GOT3 (cell line): ENCODE measurements around the gene TMEM42.
A peak's percentile ranks its signal among the peaks of the same experiment; 100 is the strongest.

Experiments
- DNase-seq: peaks from one replicate; lab custom pipeline; 2025; ENCODE audit warnings: mixed read lengths; lab: John Stamatoyannopoulos, UW

The TMEM42 gene

GRCh38 chr3:44874308-44874707, 12.6 kb downstream of the TMEM42 start, which contains the start of gene TGM4:
TSS of gene TGM4 (plus strand) at chr3:44874608. CDS start at chr3:44874679, 71 bp downstream.
- no peak for DNase-seq

DNA sequence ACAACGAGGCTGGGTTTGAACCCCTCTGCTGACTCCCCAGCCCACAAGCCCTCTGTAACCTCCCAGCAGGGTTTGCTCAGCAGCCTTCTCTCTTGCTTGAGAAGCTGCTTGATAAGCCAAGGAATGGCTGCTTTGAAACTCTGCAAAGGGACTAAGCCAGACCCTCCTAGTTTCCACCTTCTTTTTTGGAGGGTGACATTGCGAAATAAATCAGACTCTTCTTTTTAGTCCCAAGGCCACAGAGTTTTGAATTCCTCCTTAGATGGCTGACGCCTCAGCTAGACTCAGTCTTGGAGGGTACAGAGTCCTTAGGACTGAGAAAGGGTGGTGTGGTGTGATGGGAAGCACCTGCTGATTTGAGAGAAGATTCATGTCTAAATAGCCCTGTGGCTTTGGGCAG, 13.9 kb downstream of the TMEM42 start:
- no peak for DNase-seq

DNA sequence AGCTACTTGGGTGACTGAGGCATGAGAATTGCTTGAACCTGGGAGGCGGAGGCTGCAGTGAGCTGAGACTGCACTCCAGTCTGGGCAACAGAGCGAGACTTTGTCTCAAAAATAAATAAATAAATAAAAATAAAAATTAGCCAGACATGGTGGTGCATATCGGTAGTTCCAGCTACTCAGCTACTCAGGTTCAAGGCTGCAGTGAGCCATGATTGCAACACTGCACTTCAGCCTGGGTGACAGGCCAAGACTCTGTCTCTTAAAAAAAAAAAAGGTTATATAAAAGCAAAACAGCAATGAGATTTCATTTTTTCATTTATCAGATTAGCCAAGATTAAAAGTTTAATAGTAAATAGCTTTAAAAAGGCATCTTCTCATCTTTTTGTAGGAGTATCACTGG, 15.6 kb downstream of the TMEM42 start:
- no peak for DNase-seq

- DNase-seq, result no peak
These were observed 18.6 kb downstream of the TMEM42 start for GRCh38 chr3:44880284-44880683.

- no peak for DNase-seq
These were observed 21.7 kb downstream of the TMEM42 start for GRCh38 chr3:44883213-44883955.

DNA sequence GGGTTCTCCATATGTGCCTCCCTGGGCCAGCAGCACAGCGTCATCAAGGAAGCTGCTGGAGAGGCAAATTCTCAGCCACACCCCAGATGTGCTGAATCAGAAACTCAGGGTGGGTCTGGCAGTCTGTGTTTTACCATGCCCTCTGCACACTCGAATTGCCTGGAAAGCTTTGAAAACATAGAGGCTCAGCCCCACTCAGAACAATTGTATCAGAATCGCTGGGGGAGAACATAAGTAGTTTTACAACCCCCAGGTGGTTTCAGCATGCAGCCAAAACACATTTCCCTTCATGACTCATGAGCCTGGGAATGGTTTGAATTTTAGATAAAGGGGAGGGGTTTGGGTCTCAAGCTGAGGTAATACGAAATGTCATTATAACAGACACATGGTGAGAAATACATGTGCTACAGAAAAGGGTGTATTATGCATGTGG, 22.3 kb downstream of the TMEM42 start:
- DNase-seq, result peak; percentile 40

DNA sequence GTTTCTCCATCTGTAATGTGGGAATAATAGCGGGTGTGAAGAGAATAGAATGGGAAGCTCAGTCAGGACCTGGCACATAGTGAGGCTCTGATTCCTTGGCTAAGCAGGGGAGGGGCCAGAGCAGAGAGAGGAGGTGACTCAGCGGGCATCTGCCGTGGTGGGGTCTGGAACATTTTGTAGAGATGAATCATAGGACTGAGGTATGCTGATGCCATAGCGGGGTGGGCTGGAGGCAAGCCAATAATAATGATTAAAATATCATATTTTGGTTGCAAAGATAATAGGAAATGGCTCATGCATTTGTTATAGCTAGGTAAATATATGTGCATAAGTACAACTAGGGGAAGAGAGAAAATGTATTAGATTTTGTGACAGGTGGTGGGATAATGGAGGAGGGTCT, 23.9 kb downstream of the TMEM42 start:
- DNase-seq, result no peak

- no peak for DNase-seq
These were observed 24.8 kb downstream of the TMEM42 start for GRCh38 chr3:44886561-44886960.

GRCh38 chr3:44887101-44887500, 25.4 kb downstream of the TMEM42 start:
- no peak for DNase-seq

DNA sequence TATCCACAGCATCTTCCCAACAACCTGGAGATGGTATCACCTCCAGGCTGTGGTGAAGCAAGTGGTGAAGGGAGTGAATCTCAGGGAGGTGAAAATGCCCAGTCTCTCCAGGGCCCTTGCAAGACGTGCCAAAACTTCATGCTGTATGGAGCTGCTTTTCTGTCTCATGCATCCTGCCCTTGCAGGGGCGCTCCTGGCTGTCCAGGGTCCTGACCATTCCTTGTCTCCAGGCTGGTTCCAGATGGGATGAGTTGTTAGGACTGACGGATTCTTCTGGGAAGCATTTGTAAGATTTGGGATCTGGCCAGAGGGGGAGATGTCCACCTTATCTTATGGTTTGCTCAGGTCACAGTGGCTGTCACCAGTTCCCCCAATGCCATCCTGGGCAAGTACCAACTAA, 28.5 kb downstream of the TMEM42 start:
- DNase-seq, result no peak

DNA sequence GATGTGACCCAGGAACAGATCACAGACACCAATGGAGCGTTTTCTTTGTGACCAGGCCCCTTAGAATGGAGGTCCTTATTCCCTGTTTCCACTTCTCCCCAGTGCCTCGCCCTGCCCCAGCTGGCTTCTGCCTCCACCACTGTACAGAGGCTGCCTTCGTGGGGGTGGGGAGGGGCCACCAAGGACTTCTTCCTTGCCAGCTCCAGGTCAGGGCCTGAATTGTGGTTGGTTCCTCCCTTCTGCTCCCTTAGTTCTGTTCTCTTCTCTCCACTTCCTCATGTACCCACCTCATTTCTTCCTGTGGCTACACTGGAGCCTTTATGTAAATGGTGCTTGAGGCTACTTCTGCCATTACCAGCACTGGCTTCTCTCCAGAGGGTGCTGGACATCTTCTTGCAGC, 29.1 kb downstream of the TMEM42 start:
- DNase-seq, result no peak

GRCh38 chr3:44892689-44893088, 31.0 kb downstream of the TMEM42 start:
- DNase-seq, result no peak

- DNase-seq, result no peak
These were observed 31.4 kb downstream of the TMEM42 start for GRCh38 chr3:44893097-44893496.

DNA sequence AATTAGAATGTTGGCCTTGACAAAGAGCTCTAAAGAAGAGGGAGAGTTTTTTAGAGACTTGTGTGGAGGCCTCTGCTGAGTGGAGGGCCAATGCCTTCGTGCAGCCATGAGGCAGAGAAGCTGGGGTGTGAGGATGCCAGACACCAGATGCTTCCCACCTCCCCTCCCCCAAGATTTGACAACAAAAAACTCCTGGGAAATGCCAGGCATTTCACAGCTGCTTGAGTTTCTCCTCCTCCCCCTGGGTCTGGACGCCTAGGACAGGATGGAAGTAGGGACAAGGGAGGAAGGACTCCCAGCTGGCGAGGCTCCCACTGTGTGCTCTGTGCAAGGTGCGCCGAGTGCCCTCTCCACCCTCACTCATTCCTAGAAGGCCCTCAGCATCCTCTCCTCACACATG, 32.8 kb downstream of the TMEM42 start:
- DNase-seq, result no peak

- no peak for DNase-seq
These were observed 34.7 kb downstream of the TMEM42 start for GRCh38 chr3:44896440-44896839.

DNA sequence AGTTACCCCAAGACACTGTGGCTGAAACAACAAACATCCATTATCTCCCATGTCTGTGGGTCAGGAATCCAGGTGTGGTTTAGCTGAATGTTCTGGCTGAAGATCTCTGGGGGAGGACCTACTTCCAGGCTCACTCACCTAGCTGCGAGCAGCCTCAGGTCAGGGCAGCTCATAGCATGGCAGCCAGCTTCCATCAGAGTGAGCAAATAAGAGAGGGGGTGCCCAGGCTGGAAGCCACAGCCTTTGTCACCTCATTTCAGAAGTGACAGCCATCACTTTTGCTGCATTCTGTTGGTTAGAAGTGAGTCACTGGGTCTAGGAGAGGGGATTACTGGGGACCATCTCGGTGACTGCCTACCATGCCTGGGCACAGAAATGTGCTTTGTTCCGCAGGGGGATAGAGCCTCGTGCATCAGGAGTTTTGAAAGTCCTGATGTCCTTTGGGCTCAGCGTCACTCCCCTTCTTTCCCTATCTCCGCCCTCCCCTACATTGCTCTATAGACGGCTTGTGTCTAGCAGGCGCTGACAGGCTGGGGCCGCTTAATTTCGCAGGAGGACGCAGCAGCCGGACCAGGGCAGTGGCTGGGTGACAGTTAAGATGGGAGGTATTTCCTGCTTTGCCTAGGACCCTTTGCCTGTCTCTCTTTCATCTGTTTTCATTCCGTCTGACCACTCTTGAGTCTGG, 38.1 kb downstream of the TMEM42 start:
- no peak for DNase-seq

GRCh38 chr3:44902628-44903027, 40.9 kb downstream of the TMEM42 start:
- no peak for DNase-seq

DNA sequence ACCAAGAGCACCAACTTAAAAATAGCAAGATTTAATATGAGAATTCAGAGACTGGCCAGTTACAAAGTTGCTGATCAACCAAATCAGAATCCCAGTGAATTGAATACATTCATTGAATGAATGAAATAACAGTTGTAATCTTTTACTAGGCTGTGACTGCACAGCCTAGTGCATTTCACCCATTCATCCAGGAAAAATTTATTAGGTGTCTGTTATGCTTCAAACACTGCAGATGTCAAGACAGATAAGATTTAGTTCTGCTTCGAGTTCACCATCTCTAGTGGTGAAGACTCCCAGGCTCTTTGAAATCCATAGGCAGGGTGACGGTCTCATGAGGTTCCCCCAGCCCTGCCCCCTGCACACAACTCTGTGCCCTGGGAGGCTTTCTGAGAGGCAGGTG, 41.6 kb downstream of the TMEM42 start:
- DNase-seq, result no peak

DNA sequence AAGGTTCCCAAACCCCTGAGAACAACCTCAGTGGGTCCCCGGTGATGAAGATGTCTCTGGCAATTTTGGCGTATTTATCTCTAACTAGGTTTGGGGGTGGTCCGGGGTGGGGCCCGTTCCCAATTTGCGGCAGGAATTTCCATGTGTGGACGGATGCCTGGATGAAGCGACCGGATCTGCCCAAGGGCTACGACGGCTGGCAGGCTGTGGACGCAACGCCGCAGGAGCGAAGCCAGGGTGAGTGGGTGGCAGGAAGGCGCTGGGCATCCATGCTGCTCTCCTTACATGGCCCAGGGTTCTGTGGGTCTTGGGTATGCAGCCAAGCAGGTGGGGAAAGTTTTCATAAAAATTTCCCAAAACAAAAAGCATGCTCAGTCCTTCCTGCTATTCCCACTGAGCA, 42.0 kb downstream of the TMEM42 start:
- no peak for DNase-seq

GRCh38 chr3:44905446-44906157, 43.9 kb downstream of the TMEM42 start:
- no peak for DNase-seq

GRCh38 chr3:44906997-44907396, 45.3 kb downstream of the TMEM42 start:
- DNase-seq, result no peak

DNA sequence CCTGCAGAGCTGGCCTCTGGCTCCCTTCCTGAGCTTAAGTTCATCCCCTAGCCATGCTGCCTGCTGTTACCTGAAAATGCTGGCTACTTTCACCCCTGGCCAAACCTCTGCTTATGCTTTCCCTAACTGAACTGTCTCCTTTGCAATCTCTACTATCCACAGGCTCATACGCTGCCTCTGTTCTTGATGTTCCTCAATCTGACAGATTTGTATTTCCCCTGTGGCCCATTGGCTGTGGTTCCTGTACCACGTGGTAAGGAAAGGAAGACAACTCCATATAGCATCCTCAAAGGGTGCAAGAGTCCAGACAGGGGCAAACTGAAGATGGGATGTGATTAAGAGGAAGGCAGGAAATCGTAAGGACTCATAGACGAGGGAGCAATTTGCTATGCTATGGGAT, 45.9 kb downstream of the TMEM42 start:
- DNase-seq, result no peak

DNA sequence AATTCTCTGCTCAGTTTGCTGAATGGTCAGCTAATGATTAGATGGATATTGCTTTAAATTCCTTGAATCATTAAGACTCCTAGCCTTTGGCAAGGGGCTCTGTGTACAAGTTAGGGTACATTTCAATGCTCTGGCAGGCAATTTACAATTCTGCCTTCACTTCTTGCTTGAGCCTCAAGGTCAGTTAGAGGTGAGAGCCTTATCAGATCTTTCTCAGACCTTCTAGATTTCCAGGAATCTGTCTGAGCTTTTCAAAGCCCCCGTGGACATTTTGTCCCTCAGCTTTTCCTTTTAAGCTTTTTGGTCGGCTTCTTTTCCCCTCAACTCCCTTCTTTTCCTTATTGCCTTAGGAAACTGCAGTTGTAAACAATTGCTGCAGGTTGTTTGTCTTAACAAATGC, 47.4 kb downstream of the TMEM42 start:
- no peak for DNase-seq
